GM12801 (cell line): ENCODE results near the gene PROSER2.

Experiments used
- CTCF ChIP-seq: IDR thresholded peaks from one replicate; pipeline ENCODE4 v1.5.1; 2011; ENCODE audit warnings: control low read depth; ENCODE audit not compliant: insufficient read length; ENCODE audit errors: extremely low read depth

Gene PROSER2

GRCh38 chr10:11869743-11870460 lies 46.7 kb downstream of the PROSER2 start:
- no peak for TF ChIP-seq CTCF

GRCh38 chr10:11870461-11870780 lies 47.3 kb downstream of the PROSER2 start:
- TF ChIP-seq CTCF = no peak

GRCh38 chr10:11870900-11871400 lies 47.8 kb downstream of the PROSER2 start:
- no peak for TF ChIP-seq CTCF

GRCh38 chr10:11871466-11871865 lies 48.3 kb downstream of the PROSER2 start:
- no peak for TF ChIP-seq CTCF

GRCh38 chr10:11874568-11875493 lies 51.7 kb downstream of the PROSER2 start:
- no peak for TF ChIP-seq CTCF

GRCh38 chr10:11875494-11876281 lies 52.5 kb downstream of the PROSER2 start:
- TF ChIP-seq CTCF = no peak

GRCh38 chr10:11876324-11876723 lies 53.2 kb downstream of the PROSER2 start:
- TF ChIP-seq CTCF = no peak
